Astrocyte of the cerebellum (primary cell): ENCODE results near the gene KCND3.

ENCODE experiments used
- DNase-seq: peaks from one replicate; pipeline ENCODE4 v3.0.0-alpha.2; 2011; ENCODE audit warnings: low read depth
- H3K4me3 ChIP-seq: 2 replicates; pipeline ENCODE4 v1.5.1; 2011; ENCODE audit warnings: mild to moderate bottlenecking, low read depth, low read length, moderate library complexity
- CTCF ChIP-seq: IDR thresholded peaks from 2 replicates; pipeline ENCODE4 v1.5.1; 2012; ENCODE audit warnings: low read length, low read depth, moderate library complexity, mild to moderate bottlenecking; ENCODE audit errors: missing control alignments
- in situ Hi-C: cut with HindIII; loops from 2 replicates; pipeline ENCODE4 v1.10.0; 2017; ENCODE audit warnings: low sequenced_read_pairs

KCND3 gene

GRCh38 chr1:111768023-111768422 is 221.4 kb downstream of the KCND3 start:
- TF ChIP-seq CTCF, result no peak
- in situ Hi-C loops, result loop anchor here (25.0 kb wide), 1 partner anchor 556 kb away; the partner anchor contains the start of gene DENND2D
- H3K4me3 ChIP-seq, result no peak overlapping the region
- DNase-seq, result no peak

GRCh38 chr1:111762332-111762731 is 227.1 kb downstream of the KCND3 start:
- no peak for DNase-seq
- H3K4me3 ChIP-seq, result no peak overlapping the region
- in situ Hi-C loops, result loop anchor here (25.0 kb wide), 1 partner anchor 550 kb away; the partner anchor contains the start of gene DENND2D
- TF ChIP-seq CTCF, result no peak

GRCh38 chr1:111761717-111762116 is 227.8 kb downstream of the KCND3 start:
- no peak for DNase-seq
- in situ Hi-C loops, result loop anchor here (25.0 kb wide), 1 partner anchor 549 kb away; the partner anchor contains the start of gene DENND2D
- H3K4me3 ChIP-seq, result no peak overlapping the region
- TF ChIP-seq CTCF, result no peak

- DNase-seq, result no peak
- H3K4me3 ChIP-seq, result no peak overlapping the region
- TF ChIP-seq CTCF, result peak; percentile 13
These were observed 231.1 kb downstream of the KCND3 start for GRCh38 chr1:111758373-111758772.

GRCh38 chr1:111756124-111756513 is 233.3 kb downstream of the KCND3 start:
- peak overlapping the region; percentile 93 for H3K4me3 ChIP-seq
- no peak for DNase-seq
- in situ Hi-C loops, result loop anchor here (25.0 kb wide), 1 partner anchor 544 kb away; the partner anchor contains the start of gene DENND2D
- no peak for TF ChIP-seq CTCF

More at GRCh38 chr1:111758373-111758772, 231.1 kb downstream of the KCND3 start:
- in situ Hi-C loops, result loop anchor here (25.0 kb wide), 1 partner anchor 546 kb away; the partner anchor contains the start of gene DENND2D

GRCh38 chr1:111755331-111756123 is 233.9 kb downstream of the KCND3 start, which contains the start of gene DDX20:
TSS of gene DDX20 (plus strand) at chr1:111755901. CDS start at chr1:111755925, 24 bp downstream.
- TF ChIP-seq CTCF, result peak; percentile 86
- H3K4me3 ChIP-seq, result peak within 1 kb of the TSS; percentile 93
- in situ Hi-C loops, result loop anchor here (25.0 kb wide), 1 partner anchor 543 kb away; the partner anchor contains the start of gene DENND2D
- peak; percentile 95 for DNase-seq
